ENCODE measurements around the gene SPATA6. TPM values are rescaled to one million over a fixed set of nuclear protein-coding genes. Genes with fewer than 3 reads are reported as not detected.

Gene SPATA6
- total and polyA plus RNA-seq, 2 of the 8 experiments (the other 6 are each of a cell fraction or from before 2014, with no cell fraction given) = 2.4 to 17.2 TPM

GRCh38 chr1:48462716-48463302 is 9.2 kb downstream of the SPATA6 start:
- Histone ChIP-seq H3K4me2 (ENCODE audit: insufficient read depth in 1 of 2, low read depth in 2 of 2, low read length in 2 of 2) (no peak overlapping the region), H3K79me2 (ENCODE audit: control insufficient read depth in 1 of 2, insufficient read depth in 2 of 2, low read length in 2 of 2) (peaks cover 3 to 47% of the 10 kb centered on the region in 2 experiments; a peak in 2 of 4 replicates), H3K27me3 (replicated peaks in 1 of 4; ENCODE audit: control insufficient read depth in 3 of 4, extremely low read depth in 1 of 4, insufficient read depth in 3 of 4, low read length in 3 of 4) (peaks cover 0 to 1% (median 0%) of the 10 kb centered on the region in 4 experiments; a peak in 1 of 7 replicates), H3K9me3 (ENCODE audit: insufficient read depth in 2 of 2, low read depth in 1 of 2, low read length in 1 of 2) (no peaks in the 10 kb centered on the region), H3K14ac (ENCODE audit: insufficient read length) (no peak overlapping the region), H3K79me1 (ENCODE audit: low read depth, low read length) (no peaks in the 10 kb centered on the region), H4K8ac (ENCODE audit: extremely low read depth, insufficient read depth, low read length) (no peak overlapping the region), H4K91ac (replicated peaks; ENCODE audit: insufficient read length, low read length) (no peak overlapping the region), H3K4me1 (replicated peaks in 1 of 4; ENCODE audit: control insufficient read depth in 3 of 4, insufficient read depth in 4 of 4, low read length in 3 of 4) (peaks cover 0 to 5% (median under 1%) of the 10 kb centered on the region in 4 experiments; a peak in 1 of 7 replicates), H2BK12ac (ENCODE audit: low read depth, low read length) (no peak overlapping the region), H2AK5ac (ENCODE audit: low read depth, low read length) (no peak overlapping the region), H4K20me1 (replicated peaks in 1 of 2; ENCODE audit: control insufficient read depth in 1 of 2, insufficient read depth in 2 of 2, low read length in 2 of 2) (no peaks in the 10 kb centered on the region), H3K4me3 (ENCODE audit: extremely low read depth in 1 of 4, insufficient read depth in 2 of 4, low read depth in 3 of 4, low read length in 4 of 4) (no peak overlapping the region), H2BK5ac (ENCODE audit: low read depth, low read length) (no peak overlapping the region), H2AFZ (ENCODE audit: low read length) (no peak overlapping the region), H4K5ac (ENCODE audit: insufficient read length, low read depth, low read length) (no peak overlapping the region), H3K4ac (replicated peaks; ENCODE audit: insufficient read length, low read depth, low read length) (no peak overlapping the region), H3K27ac (ENCODE audit: low read depth, low read length) (no peak overlapping the region), H3K9ac (replicated peaks in 1 of 4; ENCODE audit: extremely low read depth in 1 of 4, low read depth in 3 of 4, low read length in 3 of 4) (no peak overlapping the region), H2BK20ac (ENCODE audit: low read length) (no peak overlapping the region), H2BK15ac (ENCODE audit: low read length) (no peak overlapping the region), H3K23ac (ENCODE audit: insufficient read length) (no peak overlapping the region), H3K56ac (replicated peaks; ENCODE audit: insufficient read length, low read depth, low read length) (no peak overlapping the region), H3K18ac (ENCODE audit: extremely low read depth, low read length) (no peak overlapping the region), H3K36me3 (ENCODE audit: control insufficient read depth in 2 of 4, insufficient read depth in 4 of 4, low read length in 3 of 4) (no peaks in the 10 kb centered on the region), H2BK120ac (replicated peaks; ENCODE audit: low read depth, low read length) (no peak overlapping the region), H3K23me2 (ENCODE audit: low read depth, low read length) (no peaks in the 10 kb centered on the region)
- CTCF ChIA-PET (ENCODE audit: partially characterized antibody) = interaction anchor here (0.8 to 2.2 kb wide), 3 partner anchors 11 to 35 kb away, joined by 3 to 10 read pairs (median 4); no protein-coding TSS in a partner anchor
- FAIRE-seq (no peak), DNase-seq (ENCODE audit: low read depth in 1 of 2, low spot score in 2 of 2) (no peak)
- 90% methylated on average over 3 of the region's 3 CpGs; no CpG with 5 or more reads in 1 of the 2 experiments for WGBS, 2 experiments (ENCODE audit: extremely low coverage in 1 of 2, insufficient coverage in 1 of 2, insufficient read length in 1 of 2, insufficient replicate concordance in 2 of 2, low coverage in 1 of 2, low lambda C conversion rate in 2 of 2, missing lambda C conversion rate in 1 of 2)
- POLR2A ChIA-PET (ENCODE audit: partially characterized antibody) = no interaction called here
- TF ChIP-seq POU5F1 (IDR thresholded peaks at IDR 0.05; ENCODE audit: low read depth, low read length) (no peak), SRF (IDR thresholded peaks at IDR 0.05; ENCODE audit: low read depth, low read length) (no peak), POLR2AphosphoS5 (IDR thresholded peaks at IDR 0.05; ENCODE audit: low read depth, low read length) (no peak), CHD1 (IDR thresholded peaks at IDR 0.05; ENCODE audit: low read depth, low read length) (no peak), PHF8 (conservative IDR thresholded peaks at IDR 0.05; ENCODE audit: low read depth, low read length) (no peak), NANOG (IDR thresholded peaks at IDR 0.05; ENCODE audit: insufficient read depth, low read depth, low read length, poor library complexity, severe bottlenecking) (no peak), SIN3A (conservative IDR thresholded peaks at IDR 0.05 in 1 of 2, IDR thresholded peaks at IDR 0.05 in 1 of 2; ENCODE audit: low read depth in 1 of 2, low read length in 2 of 2) (no peak), MAX (IDR thresholded peaks at IDR 0.05) (no peak), RNF2 (IDR thresholded peaks at IDR 0.05; ENCODE audit: borderline replicate concordance, low read depth, low read length, missing control alignments, poor library complexity, severe bottlenecking) (no peak), GTF2F1 (IDR thresholded peaks at IDR 0.05; ENCODE audit: borderline replicate concordance, low read depth, low read length) (no peak), POLR2A (IDR thresholded peaks at IDR 0.05; ENCODE audit: control extremely low read depth in 1 of 2, low read depth in 2 of 2, low read length in 2 of 2) (no peak), KDM4A (IDR thresholded peaks at IDR 0.05; ENCODE audit: low read depth, low read length, severe bottlenecking) (no peak)

Measured in H1 (cell line).